Right kidney (tissue), 1 donor: ENCODE data around the gene SETD3.

Source experiments
- DNase-seq: peaks from one replicate; pipeline ENCODE4 v3.0.0-alpha.2; 2016

SETD3 gene

DNA sequence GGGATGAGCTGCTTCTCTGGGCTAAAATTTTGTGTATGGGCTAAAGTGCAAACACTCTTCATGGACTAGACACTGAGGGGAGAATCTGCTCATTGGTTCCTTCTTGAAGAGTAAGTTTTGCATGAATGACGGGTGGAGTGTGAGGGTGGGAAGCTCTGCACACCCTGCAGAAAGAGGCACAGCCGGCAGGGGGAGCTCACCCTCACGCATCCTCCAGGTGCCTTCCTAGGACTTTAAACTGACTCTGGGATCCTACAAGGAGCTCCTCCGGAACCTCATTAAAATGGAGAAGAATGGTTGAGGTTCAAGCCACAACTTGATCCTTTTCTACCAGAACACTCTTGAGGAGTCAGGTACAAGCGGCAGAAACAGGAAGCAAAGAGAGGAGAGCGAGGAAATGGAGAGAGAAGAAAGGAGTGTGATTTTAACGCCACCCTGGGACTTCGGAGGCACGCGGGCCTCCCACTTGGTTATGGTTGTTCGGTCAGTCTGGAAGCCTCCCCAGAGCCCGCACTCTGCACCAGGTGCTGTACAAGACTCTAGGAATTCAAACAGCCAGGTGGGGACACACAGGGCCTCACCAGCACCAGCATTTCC, 87.5 kb downstream of the SETD3 start:
- DNase-seq = no peak

DNA sequence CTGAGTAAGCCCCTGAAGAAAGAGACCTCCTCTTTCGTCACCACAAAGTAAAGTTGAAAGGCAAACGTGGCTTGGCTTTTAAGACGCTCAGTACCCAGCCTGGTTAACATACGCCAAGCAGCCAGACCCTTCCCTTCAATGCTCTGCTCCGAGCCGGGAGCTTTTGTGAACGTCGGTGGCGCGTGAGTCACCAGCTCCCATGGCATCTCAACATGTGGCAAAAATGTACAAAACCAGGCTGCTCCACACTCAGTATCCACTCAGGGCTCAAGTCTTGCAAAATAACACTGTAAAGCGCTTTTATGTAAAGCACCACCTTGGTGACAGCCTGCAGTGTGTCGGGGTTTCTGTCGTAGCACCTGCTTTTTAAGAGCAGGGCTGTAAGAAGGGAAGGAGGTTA, 89.0 kb downstream of the SETD3 start:
- no peak for DNase-seq

DNA sequence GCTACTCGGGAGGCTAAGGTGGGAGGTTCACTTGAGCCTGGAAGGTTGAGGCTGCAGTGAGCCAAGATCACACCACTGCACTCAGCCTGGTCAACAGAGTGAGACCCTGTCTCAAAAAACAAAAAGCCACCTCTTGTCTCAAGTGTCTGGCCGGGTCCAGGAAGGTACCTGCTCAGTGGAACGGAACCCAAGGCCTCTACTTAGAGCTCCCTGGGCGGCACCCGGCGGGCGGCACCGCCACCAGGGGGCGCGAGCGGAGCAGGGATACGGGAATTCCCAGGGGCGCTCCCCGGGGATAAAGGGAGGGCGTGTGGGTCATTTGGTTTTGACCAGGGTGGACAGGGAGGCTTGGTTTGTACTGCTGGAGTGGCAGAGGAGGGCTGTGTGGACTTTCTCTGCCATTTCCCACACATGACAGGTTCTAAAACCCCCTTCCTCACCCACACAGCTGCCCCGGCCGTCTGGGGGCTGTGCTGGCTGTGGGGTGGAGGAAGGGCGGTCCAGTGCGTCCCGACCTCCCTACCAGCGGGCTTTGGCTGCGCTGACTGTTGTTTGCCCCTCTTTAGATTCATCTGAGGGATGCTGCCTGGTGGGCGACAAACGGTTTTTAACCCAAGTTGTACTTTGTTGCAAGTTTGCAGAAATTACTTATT, 91.4 kb downstream of the SETD3 start:
- DNase-seq = no peak

DNA sequence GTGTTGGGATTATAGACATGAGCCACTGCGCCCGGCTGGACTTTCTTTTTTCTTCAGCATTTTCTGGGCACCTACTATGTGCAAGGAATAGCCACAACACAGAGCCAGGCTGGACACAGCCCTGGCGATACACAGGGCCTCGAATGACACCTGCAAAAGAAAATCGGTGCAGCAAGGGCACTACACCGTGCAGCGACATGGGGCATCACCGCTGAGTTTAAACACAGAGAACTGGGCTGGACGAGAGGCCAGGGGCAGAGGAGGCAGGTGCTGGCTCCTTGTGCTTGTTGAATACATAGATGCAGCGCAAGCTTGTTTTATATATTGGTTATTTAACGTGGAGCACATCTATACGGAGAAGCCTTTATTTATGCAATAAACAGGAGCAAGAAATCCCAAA, 92.4 kb downstream of the SETD3 start:
- no peak for DNase-seq

DNA sequence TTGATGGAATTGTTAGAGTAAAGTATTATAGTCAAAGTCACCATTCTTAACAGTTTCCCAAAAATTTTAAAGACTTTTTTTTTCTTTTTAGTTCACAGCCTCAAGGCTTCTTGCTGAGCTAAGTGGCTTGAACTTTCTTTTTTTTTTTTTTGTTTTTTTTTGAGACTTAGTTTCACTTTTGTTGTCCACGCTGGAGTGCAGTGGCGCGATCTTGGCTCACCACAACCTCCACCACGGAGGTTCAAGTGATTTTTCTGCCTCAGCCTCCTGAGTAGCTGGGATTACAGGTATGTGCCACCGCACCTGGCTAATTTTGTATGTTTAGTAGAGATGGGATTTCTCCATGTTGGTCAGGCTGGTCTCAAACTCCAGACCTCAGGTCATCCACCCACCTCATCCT, 92.8 kb downstream of the SETD3 start:
- DNase-seq = no peak

DNA sequence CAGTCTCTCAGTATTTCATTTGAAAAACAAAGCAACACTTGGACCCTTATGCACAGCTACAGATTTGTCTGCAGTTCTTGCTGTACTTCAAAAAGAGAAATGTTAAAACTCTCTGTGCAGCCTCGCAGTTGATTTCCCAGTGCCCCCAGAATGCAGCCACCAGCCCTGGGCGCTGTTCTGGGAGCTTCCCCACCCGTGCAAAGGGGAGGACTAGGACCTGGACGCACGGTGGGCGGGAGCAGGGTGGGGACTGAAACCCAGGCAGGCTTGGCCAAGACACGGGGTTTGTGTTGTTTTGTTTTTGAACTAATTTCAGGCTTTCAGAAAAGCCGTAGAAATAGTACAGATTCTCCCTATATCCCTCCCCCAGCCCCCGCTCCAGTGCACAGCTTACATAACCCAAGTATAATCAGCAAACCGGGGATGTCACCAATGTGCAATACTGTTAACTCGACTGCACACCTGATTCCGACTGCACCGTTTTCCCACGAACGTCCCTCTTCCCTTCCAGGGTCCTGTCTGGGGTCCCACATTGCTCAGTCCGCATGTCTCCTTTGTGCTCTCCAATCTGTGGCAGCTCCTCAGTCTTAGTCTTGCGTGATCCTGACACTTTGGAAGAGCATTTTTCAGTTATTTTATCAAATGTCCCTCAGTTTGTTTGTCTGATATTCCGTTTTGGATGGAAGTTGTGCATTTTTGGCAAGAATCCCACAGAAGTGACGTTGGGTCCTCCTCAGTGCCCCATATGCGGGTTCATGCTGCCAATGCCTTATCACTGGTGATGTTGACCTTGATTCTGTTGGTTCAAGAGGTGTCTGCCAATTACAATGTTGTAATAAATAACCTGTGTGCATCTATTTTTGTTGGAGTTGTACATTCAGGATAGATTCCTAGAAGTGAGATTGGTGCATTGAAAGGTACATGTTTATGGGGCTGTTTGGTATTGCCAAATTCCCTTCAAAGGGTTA, 95.9 kb downstream of the SETD3 start:
- DNase-seq = no peak

DNA sequence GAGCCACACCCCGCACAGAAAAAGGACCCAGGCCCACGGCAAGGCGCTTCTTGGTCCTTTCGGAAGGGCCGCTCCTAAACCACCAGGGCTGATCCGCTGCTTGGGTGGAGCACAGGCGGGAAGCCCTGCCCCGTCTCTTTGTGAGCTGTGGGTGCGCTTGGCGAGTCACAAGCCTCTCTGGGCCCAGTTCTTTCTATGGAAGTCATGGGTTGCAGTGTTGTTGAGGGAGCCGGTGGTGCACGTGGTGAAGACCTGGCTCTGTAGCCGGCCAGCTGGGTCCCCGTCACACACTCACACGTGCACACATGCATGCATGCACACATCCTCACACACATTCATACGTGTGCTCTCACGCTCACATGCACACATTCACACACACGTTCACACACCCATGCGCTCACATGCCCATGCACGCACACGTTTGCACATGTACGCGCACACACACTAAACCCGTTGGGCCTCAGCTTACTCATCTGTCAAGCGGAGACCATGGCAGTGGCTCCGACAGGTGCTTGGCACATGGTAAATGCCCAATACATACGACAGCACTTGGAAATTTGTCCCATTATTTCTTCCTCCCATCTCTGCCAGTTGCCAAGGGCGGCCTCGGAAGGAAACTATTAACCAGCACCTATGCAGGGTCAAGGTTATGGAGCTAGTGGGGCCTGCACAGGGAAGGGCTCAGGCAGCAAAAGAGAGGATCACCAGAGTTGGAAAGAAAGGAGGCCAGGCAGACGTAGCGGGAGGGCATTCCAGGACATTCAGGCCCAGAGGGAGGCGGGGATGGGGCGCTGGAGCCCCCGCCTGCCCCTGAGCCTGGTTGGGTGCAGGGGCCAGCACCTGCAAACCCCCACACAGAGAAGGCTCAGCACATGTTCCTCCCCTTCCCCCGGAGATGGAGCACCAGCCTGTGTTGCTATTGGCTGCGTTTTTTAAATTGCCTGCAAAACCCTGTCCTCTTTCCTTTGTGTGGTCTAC, 96.9 kb downstream of the SETD3 start:
- no peak for DNase-seq

DNA sequence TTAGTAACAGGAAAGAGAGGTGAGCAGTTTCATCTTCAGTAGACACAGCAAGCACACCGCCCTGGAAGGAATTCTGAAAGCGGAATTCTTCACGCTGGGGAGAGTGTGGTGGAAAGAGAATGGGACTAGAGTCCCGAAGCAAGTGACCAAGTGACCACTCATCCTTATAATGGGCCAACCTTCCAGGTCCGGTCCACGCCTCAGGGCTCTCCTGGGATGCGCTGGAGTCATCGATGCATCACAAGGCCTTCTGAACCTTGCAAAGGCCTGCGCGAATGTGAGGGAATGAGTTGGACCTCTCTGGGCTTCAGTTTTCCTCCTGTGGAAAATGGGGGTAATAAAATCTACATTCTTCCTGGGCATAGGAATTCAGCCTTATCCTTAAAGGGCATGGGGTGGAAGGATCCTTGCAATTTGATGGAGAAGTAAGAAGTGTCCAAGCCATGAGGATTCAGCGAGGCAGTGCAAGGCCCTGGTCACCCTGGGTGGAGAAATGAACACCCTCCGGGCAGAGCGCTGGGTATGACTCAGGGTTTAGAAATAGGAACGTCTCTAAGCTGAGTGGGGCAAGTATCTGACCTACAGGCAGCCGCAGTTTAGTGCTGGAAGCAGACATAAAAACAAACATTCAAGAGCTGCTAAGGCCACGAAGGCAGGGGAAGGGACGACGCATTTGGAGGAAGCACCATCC, 97.7 kb downstream of the SETD3 start:
- DNase-seq = no peak

DNA sequence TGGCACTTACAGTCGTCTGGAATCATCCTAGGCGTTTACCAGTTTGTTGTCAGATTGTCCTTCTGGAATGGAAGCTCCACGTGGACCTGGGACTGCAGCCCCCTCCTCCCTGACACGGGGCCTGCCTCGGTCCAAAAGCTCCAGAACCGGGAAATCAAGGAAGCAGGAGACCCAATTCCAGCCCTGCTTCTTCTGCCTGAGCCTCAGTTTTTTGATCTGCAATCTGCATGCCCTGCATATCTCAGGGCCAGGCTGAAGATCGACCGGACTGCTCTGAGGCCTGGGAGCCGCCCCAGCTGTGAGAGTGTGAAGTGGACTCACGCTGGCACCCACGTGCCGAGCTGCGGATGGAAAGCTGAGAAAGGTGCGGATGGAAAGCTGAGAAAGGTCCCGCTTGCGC, 98.6 kb downstream of the SETD3 start:
- DNase-seq = no peak

DNA sequence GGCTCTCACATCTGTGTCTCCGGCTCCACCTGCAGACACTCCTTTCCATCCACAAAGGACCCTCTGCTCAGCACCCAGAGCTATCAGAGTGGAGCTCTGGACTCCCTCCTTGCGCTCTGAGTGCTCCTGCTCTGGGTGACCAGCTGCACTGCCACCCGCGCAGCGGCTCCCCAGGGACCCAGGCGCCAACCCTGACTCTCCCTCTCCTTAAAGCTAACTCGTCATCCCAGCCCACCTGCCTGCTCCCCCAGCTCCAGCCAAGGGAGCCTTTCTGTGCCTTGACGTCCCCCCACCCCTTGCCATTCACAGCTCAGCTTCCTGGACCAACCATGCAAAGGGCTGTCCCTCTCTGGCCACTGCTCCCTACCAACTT, 99.0 kb downstream of the SETD3 start:
- DNase-seq = no peak

DNA sequence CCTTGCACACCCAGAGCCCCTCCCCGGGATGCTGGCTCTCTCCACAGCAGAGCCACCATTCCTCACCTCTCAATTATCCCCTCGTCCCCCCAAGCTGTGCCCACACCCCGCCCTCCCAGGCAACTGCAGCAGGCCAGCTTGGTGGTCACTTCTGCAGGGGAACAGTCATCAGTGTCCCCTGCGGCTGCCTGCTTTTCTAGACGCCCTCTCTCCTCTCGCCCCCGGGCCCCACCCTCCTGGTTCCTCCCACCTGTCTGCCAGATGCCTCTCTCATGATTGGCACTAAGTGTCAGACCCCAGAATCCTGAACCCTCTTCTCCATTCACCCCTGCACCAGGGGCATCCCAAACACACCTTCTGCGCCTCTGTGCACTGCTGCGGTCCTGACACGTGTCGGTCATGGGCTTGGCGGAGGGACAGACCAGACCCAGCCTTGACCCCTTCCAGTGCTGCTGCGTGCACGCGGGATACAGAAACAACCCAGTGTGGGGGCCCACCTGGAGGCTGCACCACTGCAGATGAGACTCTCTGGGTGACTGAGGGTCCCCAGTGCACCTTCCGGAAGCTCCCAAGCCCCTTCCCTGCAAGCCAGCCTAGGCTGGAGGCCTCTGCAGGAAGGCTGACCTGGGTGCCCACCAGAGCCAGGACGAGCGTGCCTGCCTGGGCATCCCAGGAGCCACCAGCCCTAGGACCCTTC, 99.5 kb downstream of the SETD3 start:
- no peak for DNase-seq

DNA sequence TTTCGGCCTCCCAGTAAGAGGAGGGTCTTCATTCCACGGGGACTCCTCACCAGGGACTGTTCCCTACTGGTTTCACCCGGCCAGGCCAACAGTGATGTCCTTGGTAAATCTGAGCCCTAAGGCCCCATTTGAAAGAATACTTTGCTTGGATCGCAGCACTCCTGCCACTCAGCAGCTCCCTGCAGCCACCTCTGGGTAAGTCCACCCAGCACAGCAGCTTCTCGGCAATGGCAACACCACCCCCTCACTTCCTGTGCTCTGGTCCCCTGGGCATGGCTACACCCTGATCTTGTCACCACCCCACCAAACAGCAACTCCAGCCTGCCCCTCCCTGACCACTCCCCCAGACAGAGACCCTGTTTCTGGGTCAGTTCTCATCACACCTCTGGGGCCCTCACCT, 100.3 kb downstream of the SETD3 start:
- no peak for DNase-seq

DNA sequence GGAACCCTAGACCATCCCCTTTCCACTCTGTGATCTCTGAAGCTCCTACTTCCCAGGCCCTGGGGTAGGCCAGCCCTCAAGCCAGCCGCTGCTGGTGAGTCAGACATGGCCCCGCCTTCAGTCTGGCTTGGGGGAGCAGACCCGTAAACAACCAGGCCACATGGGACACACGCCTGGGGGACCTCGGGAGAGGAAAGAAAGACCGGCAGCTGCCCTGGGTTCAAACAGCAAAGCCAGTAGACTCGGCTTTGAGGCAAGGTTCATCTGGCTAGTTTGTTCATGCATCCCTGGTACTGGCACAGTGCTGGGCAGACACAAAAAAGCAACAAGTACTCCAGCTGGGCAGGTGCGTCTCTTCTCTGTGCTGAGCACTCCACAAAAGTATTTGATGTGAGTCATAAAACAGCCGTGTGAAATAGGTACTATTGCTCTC, 101.9 kb downstream of the SETD3 start:
- no peak for DNase-seq

DNA sequence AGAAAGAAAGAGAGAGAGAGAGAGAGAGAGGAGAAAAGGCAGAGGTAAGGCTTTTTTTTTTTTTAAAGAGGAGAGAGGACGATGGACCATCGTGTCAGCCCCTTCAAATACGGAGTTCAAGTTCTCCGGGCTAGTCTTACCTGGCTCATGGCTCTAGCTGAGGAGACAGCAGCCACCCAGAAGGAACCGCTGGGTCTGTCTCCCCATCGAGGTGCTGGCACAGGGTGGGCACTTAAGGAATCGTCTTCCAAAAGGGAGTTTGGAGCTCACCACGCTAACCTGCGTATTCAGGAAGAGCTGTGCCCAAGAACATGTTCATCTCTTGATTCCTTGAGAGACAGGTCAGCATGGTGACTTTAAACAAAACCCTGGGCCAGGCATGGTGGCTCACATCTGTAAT, 102.7 kb downstream of the SETD3 start:
- no peak for DNase-seq

DNA sequence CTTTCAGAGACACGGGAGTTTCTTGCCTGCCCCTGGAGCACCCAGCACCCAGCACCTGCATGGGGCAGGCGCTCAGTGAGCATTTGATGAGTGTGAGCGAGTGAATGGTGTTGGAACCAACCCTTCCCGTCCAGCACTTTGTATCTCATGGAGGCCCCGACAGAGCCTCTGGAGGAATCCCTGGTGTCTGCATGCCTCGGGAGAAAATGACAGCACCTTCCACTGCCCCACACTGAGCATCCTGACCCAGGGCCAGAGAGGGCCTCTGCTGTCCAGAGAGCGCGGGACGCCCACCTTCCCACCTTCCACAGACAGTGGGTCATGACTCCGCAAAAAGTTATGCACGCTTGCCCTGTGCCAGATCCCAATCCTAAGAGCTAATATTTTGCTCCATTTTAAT, 105.7 kb downstream of the SETD3 start:
- DNase-seq = no peak

DNA sequence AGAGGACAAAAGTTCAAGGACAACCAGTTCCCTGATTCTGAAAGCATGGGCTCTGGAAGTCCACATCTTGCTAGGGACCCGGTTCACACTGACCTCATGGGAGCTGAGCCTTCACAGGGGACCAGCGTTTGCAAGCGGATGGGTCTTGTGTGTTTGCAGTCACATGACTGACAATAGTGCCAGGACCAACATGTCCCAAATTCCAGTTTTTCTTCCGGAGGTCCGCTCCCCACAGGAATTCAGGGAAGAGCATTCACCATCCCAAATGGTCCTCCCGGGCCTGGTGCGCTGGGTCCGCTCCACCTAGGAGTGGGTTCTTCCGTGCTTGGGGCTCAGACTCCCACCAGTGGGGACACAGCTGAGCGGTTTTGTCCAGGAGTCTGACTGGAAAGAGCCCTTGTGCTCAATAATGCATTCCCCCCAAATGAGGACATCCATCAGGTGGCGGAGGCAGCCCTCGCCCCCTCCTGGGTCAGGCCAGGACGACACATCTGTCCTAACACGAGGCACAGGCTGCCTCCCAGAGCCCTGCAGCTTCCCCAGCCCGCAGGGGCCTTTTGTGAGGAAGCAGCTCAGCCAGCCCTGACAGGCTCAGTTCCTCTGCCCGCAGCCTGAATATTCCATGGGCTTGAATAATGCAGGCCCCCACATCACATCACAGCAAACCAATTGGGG, 116.9 kb downstream of the SETD3 start:
- DNase-seq = no peak

DNA sequence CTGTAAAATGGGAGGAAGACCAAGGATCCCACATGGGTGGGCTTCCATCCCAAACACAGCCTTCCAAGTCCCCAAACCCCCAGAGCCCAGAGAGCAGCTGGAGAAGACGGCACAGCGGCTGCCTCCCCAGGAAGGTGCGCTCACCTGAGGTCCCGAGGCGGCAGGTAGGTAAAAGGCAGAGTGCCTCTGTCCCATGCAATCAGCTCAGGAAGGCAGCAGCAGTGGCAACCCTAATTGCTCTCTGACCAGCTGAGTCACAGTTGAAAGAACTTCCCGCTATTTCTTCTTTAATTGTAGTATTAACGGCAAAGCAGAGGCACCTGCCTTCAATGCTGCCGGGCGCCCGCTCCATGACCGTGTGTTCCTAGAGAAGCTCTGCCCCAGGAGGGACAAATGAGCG, 117.6 kb downstream of the SETD3 start:
- no peak for DNase-seq

DNA sequence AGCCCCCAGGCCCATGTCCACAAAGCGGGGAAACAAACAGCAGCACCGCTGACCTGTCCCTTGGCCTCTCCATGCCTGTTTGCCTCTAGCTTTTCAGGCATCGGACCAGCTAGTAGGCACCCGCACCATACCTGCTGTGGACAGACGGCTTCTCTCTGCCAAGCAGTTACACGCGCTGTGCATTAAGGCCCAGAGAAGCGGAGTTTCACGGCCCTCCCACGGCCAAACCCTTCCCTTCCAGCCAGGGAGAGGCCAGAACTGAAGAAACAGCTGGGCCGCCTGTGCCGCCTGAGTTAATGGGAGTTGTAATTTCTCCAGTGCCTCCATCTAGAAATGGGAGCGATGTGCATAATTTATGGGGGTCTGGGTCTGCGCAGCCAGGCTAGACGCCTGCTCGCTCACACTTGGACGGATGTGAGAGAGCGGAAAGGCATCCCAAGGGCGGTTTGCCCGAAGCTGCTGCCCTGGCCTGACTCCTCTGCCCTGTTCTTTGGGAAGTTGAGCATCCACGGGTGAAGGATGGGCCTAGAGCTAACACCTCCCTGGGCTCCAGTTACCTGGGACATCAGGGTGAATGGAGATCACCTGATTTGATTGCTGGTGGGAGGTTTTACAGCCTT, 119.0 kb downstream of the SETD3 start:
- DNase-seq = peak; percentile 56

DNA sequence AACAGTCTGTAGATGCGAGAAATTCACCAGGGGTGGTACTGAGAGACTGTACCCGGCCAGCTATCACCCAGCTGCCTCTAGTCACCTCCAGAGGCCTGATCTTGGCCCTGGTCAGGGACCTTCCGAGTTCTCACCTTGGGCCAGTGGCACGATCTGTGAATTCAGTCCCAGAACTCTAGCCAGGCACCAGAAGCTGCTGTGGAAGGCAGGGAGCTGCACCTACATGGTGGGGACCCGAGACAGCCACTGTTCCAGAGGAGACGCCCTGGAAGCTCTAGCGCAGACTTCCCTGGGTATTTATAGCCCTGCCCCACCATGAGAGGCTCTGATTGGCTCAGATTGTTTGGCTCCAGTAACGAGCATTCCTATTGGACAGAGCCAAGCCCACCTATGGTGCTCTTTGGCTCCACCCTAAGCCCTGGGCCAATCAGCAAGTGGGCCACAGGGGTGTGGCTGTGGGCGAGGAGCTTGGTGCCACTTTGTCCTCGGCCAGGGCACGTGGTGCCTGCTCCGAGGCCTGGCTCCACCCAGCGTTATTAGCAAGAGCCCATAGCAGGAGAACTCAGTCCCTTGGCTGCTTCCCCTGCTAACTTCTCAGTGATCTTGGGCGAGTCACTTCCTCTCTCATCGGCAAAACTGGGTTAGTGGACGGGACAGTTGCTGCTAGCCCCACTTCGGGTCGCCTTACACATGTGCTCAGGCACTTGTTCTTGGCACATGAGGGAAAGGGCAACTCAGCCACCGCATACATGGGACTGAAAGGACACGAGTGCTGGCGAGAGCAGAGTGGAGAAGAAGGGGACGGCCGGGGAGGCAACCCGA, 119.7 kb downstream of the SETD3 start:
- no peak for DNase-seq
